ENCODE results near the gene MYD88.

The MYD88 gene

GRCh38 chr3:38138349-38139190 lies at the start of gene MYD88:
MYD88 (plus strand) TSS chr3:38138661; CDS start chr3:38138701, 40 bp downstream.
- peak; percentile 69 for DNase-seq

DNA sequence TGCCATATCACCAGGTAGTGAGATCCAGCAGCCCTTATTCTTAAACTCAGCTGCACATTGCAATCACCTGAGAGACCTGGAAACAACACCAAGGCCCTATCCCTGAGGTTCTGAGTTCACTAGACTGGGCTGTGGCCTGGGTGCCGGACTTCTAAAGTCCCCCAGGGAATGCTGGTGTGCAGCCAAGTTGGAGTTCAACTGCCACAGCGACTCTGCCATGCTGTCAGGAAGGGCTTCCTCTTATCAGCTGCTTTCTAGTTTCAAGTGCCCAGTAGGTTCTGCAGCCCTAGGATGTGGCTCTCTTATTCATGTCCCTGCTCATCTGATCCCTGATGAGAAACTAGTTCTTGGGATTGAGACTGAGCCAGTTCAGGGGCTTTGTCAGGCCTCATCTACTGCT lies 49.3 kb upstream of the MYD88 start:
- no peak for DNase-seq

GRCh38 chr3:38090453-38090852 lies 48.0 kb upstream of the MYD88 start:
- no peak for DNase-seq

GRCh38 chr3:38094999-38095398 lies 43.5 kb upstream of the MYD88 start:
- DNase-seq: no peak

DNA sequence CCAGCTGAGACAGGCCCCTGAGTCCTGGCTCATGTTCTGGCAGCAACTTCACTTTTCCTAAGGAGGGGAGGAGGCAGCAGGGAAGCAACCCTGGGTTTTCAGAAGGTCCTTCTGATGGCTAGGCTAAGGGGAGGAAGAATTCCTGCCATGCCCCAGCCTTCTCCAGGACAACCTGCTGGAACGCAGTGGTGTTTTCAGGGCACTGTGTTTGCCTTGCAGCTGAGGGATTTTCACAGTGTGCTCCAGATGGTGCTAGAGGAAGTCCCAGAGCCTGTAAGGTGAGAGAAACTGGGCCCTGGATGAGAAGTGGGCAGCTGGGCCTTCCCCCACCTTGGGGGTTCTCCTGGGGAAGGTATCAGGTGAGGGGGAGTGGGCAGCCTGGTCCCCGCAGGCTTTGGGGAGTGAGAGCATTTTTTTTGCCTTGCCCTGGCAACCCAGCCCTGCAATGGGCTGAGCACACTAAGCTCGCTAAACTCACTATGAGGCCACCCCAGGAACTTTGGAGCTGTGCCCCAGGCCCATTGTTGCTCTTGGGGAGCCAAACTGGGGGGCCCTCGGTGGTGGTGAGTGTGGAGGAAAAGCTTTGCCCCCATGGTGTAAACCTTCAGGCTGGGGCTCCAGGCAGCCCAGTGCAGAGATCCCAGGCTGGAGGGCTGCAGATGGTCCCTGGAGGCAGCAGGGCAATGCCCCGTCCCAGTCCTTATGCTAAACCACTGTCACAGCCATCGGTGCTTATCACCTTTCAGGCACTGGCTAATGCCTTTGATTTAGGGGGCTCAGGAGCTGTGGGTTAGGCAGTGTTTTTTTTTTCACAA lies 42.6 kb upstream of the MYD88 start:
- DNase-seq: no peak

DNA sequence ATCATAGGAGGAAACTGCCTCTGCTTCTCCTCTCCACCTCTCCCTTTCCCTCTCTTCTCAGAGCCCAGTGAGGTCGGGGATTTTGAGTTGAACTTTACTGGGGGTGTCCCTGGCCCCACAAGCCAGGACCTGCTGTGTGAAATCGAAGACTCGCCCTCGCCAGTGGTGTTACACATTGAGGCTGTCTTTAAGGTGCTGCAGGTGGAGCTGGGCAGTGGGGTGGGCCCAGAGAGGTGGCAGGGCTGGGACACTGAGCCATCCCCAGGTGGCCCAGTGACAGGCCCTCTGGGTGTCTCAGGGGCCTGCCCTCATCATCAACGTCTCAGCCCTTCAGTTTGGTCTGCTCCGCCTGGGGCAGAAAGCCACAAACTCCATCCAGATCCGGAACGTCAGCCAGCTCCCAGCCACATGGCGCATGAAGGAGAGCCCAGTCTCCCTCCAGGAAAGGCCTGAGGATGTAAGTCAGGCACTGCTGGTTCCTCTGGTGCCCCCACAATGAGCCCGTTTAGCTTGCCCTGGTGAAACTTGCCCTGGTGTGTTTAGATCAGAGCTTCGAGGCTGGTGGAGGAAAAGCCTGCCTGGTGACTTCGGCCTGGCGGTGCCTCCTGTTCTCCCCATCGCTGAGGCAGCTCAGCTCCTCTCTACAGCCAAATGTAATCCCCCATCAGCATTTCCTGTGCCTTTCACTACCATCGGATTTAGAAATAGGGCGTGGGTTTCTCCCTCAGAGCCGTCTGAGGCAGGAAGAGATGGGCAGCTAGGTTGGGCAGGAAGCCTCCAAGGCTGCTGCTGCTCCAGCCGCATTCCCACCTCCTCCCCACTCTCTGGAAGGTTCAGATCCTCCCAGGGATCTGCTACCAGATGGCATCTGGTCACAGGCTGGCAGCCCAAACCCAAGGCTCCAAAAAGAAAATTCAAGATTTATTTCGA lies 40.8 kb upstream of the MYD88 start:
- no peak for DNase-seq

DNA sequence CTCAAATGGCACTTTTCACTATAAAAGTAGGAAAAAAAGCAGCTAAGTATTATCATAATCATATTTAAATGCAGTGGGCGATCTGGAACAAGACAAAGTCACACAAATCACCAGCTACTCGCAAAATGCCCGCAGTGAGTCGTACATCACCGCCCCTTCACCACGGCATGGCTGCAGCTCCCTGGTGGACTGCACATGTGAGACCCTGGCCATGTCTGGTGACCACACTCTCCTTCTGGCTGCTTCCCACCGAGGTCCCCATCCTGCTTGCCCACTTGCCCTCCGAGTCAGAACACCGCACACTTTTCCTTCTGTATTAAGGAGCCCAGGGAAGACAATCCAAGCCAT lies 40.1 kb upstream of the MYD88 start:
- no peak for DNase-seq

DNA sequence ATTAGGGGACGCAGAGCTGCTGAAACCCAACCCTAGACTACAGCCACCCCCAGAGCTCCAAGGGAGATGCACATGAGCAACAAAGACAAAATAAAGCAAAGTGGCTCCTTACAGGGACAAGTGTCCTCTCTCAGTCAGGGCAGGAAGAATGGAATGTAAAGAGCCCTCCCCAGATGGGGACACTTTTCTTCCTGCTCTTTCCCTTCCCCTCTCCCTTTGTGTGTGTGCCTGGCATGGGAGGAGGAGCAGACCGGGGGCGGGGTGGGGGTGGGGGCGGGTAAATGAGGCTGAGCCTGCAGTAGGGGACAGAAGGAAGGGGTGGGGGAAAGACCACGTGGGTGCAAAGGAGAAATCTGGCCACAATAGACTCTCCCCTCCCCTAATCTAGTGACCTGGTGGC lies 38.9 kb upstream of the MYD88 start:
- no peak for DNase-seq

- DNase-seq: no peak
Observed at GRCh38 chr3:38100498-38100897, 38.0 kb upstream of the MYD88 start.

GRCh38 chr3:38101811-38102443 lies 36.5 kb upstream of the MYD88 start:
- DNase-seq: no peak

DNA sequence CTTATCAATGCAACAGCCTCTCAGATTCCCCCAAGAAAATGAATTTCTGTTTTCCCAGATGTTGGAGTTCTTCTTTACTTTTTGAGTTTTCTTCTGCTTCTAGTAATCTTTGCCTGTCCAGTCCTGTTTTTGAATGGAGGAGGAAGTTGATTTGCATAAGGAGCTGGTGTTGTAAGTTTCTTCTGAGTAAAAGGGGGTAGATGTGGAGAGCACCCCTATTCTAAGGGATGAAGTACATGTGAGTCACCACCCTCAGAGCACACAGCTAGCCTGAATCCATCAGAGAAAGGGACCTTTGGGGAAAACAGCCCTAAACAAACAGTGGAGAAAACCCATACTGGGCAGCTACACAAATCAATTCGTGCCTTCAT lies 36.0 kb upstream of the MYD88 start:
- DNase-seq: no peak

- no peak for DNase-seq
Observed at GRCh38 chr3:38105525-38105924, 32.9 kb upstream of the MYD88 start.

DNA sequence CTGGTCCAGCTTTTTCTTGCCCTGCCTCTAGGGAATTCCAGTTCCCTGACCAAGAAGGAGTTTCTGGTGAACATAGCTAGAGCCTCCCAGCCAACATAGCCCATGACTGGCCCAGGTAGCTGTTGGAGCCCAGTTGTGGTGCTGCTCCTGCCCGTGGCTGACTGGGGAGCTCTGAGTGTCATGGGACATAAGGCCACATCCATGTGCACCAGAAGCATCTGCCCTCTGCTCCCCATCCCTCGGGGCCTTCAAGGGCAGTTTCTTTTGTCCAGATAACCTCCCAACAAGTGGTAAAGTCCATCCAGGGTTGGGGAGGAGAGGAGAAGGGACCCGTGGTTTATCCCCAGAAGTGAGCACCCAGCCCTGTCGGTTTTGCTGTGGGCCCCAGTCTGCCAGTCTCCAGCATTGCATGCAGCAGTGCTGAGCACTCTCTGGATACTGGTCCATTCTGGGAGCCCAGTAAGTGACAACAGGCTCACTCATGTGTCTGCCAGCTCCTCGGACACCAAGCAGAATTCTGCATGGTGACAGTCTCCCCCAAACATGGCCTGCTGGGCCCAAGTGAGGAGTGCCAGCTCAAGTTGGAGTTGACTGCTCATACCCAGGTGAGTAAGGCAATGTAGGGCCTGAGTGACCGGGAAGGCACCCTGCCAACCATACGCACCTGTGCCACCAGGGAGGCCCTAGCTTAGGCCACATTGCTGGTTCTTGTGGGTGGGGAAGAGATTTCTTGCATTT lies 30.4 kb upstream of the MYD88 start:
- DNase-seq: no peak

- DNase-seq: no peak
Observed at GRCh38 chr3:38108649-38109579, 29.5 kb upstream of the MYD88 start.

DNA sequence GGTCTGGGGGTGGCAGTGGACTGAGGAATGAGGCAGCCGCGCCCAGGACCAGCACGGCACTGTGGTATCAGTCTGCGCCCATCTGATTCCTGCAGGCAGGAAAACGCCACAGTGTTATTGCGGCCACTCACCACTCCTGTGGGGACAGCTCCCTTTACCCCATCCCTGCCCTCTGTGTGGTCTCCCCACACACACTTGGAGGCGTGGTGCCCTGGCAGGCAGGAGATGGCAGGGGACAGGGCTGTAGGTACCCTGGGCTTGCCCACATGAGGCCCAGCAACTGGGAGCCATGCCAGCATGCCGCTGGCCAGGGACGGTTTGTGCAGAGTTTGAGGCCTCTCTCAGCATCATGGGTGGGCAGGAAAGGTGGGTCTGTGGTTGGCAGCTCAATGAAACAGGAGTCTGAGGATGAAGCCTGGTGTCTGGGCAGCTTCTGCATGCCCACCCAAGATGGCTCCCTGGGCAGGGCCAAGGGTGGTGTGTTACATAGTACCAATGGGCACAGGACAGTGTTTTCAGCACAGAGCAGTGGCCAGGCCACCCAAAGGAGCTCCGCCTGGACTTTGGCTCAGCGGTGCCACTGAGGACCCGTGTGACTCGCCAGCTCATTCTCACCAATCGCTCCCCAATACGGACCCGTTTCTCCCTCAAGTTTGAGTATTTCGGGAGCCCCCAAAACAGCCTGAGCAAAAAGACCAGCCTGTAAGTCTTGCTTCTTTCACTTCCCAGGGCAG lies 28.7 kb upstream of the MYD88 start:
- DNase-seq: no peak

DNA sequence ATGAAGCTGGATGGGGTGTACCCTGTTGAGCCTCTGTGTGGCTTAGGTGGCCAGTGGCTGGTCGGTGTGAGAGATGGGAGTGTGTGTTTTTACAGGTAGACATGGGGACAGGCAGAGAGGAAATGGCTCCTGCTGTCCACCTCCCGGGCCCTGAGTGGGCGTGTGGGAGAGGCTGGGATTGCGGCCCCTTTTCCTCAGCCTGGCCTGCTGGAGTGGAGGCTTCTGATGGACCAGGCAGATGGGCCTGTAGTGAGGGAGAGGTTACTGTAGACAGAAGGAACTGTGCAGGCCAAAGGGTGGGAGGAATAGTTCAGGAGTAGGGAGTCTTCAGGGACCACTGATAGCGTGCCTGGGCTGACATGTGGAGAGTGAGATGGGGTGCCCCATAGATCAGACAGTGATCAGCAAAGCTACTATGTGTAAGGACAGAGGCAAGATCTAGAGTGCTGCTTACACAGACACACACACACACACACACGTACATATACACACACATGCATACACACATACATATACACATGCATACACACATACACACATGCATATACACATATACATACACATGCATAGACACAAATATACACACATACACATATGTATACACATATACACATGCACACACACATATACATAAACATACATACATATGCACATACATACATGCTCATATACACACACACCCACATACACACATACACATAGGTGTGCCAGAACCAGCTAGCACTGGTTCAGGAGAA lies 28.0 kb upstream of the MYD88 start:
- no peak for DNase-seq

- DNase-seq: no peak
Observed at GRCh38 chr3:38111201-38111600, 27.3 kb upstream of the MYD88 start.

DNA sequence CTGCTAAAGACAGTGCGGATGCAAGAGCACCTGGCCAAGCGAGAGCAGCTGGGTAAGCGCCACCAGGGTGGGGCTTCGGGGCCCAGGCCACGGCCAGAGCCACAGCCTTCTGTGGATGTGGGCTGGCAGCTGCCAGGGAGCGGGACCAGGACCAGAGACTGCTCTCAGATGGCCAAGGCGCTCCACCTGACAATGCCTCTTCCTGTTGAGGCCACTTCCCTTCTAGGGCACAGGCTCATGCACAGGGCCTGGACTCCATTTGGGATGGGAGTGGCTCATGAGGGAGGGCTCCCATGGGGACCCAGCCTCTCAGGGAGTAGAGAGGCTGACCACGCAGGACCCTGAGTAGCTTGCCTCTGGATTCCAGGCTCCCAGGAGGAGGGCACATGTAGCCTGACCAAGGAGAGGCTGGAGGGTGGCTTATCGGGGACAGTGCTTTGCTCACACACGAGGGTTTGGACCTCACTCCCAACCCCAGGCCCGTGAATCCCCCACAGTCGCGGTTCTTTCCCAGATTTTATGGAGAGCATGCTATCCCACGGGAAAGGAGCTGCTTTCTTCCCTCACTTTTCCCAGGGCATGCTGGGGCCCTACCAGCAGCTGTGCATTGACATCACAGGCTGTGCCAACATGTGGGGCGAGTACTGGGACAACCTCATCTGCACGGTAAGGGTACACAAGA lies 26.6 kb upstream of the MYD88 start:
- no peak for DNase-seq

- DNase-seq: no peak
Observed at GRCh38 chr3:38112378-38112761, 26.1 kb upstream of the MYD88 start.

Data from NCI-H146 (cell line).